Measurements from ENCODE around the gene CNTN1.

GRCh38 chr12:40999210-40999609, 307.0 kb downstream of the CNTN1 start:
- TF ChIP-seq CTCF (IDR thresholded peaks at IDR 0.05) (no peak), POLR2A (IDR thresholded peaks at IDR 0.05) (no peak), EP300 (IDR thresholded peaks at IDR 0.05) (no peak)
